Kidney glomerular epithelial cell (primary cell): Measurements from ENCODE around the gene ZC2HC1B.

Source experiments
- DNase-seq: peaks from one replicate; lab custom pipeline; 2025; lab: John Stamatoyannopoulos, UW

The ZC2HC1B gene

GRCh38 chr6:143961886-143962878 lies 97.9 kb downstream of the ZC2HC1B start:
- DNase-seq = no peak

- no peak for DNase-seq
Measured at GRCh38 chr6:143963158-143963919, 99.1 kb downstream of the ZC2HC1B start.

GRCh38 chr6:143964674-143965081 lies 100.4 kb downstream of the ZC2HC1B start:
- DNase-seq = no peak

GRCh38 chr6:143965503-143966171 lies 101.4 kb downstream of the ZC2HC1B start:
- DNase-seq = no peak

GRCh38 chr6:143966312-143966711 lies 102.0 kb downstream of the ZC2HC1B start:
- no peak for DNase-seq

GRCh38 chr6:143967706-143968376 lies 103.6 kb downstream of the ZC2HC1B start:
- no peak for DNase-seq

- DNase-seq = no peak
Measured at GRCh38 chr6:143969077-143969476, 104.8 kb downstream of the ZC2HC1B start.

GRCh38 chr6:143970456-143971218 lies 106.4 kb downstream of the ZC2HC1B start:
- no peak for DNase-seq

GRCh38 chr6:143971482-143972205 lies 107.4 kb downstream of the ZC2HC1B start:
- DNase-seq = no peak

GRCh38 chr6:143973097-143973966 lies 109.1 kb downstream of the ZC2HC1B start:
- no peak for DNase-seq

- no peak for DNase-seq
Measured at GRCh38 chr6:143974089-143974488, 109.8 kb downstream of the ZC2HC1B start.

- DNase-seq = no peak
Measured at GRCh38 chr6:143976806-143977349, 112.6 kb downstream of the ZC2HC1B start.

- DNase-seq = no peak
Measured at GRCh38 chr6:143980921-143981320, 116.6 kb downstream of the ZC2HC1B start.

GRCh38 chr6:143982968-143983367 lies 118.7 kb downstream of the ZC2HC1B start:
- DNase-seq = no peak

- no peak for DNase-seq
Measured at GRCh38 chr6:143984666-143985065, 120.4 kb downstream of the ZC2HC1B start.

- no peak for DNase-seq
Measured at GRCh38 chr6:143986463-143987065, 122.3 kb downstream of the ZC2HC1B start.
